MM.1S (cell line): ENCODE measurements around the gene GPS1.

Experiments used
- CTCF ChIP-seq: fragments of 300-600 bp; sonication (generic); IDR thresholded peaks from 2 replicates; pipeline ENCODE4 v1.5.1; 2016; ENCODE audit warnings: antibody characterized with exemption, low read length, mixed read lengths
- EZH2phosphoT487 ChIP-seq: fragments of 300-600 bp; sonication (generic); IDR thresholded peaks from 2 replicates; pipeline ENCODE4 v1.6.1; 2018; ENCODE audit warnings: antibody characterized with exemption, low read length

DNA sequence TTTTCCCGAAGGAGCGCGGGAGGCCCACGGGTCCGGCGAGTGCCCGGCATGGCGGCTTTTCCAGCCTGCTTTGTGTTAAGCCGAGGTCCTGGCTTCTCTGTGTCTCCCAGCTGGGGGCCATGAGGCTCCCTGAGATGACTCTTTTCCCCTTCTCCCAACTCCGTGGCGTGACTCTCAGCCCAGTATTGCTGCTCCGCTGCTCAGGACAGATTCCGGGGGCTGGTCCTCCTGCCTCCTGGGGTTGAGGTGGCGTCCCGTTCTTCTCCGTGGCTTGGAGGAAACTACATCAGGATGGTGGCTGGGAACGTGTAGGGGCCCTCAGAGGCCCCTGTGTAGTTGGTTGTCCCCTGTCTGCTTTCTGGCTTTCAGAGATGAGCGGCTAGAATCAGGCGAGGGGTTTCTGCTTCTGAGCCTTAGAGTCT is 951 bp downstream of the GPS1 start:
- no peak for TF ChIP-seq CTCF
- no peak for TF ChIP-seq EZH2phosphoT487
